ENCODE results near the gene SETX. TPM values are rescaled to one million over a fixed set of nuclear protein-coding genes. Genes with fewer than 3 reads are reported as not detected.

SETX gene
- polyA plus RNA-seq, 1 experiment, result 31.5 TPM

DNA sequence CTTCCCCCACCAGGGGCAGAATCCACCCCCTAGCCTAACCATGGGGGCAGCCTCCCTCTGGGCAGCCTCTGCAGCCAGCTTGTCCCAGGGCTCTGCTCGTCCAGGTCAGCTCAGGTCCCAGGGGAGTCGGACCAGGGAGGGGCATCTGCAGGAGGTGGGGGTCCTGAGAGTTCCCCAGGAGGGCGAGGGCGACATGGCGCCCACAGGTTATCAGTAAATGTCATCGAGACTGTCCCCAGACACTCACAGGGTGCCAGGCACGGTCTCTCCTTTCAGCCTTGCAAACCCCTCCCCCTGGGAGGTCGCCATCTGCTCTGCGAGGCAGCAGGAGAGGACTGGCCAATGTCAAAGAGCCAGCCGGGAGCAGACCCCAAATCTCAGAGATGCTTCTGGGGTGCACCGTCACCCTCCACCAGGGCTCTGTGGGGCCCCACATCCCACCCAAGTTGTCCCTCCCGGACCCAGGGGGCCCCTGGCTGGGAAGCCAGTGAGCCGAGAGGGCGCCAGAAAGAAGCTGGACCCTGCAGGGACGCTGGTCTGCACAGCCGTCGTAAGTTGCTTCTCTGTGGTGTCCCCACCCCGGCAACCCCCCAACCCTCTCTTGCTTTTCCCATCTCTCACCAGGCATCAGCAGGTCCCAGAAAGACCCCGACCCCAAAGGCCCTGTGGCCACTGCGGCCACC, 123.6 kb downstream of the SETX start:
- ChIA-PET CTCF (no interaction called here), POLR2A (no interaction called here)
- Histone ChIP-seq H3K27me3 (ENCODE audit: control insufficient read depth, insufficient read depth, low read length) (peaks cover 47% of the 10 kb centered on the region), H3K9me3 (ENCODE audit: control insufficient read depth, insufficient read depth, low read length) (no peaks in the 10 kb centered on the region), H3K27ac (ENCODE audit: low read depth, low read length) (no peak overlapping the region), H3K4me3 (ENCODE audit: low read depth, low read length) (no peak overlapping the region)
- TF ChIP-seq, protein P1, sequence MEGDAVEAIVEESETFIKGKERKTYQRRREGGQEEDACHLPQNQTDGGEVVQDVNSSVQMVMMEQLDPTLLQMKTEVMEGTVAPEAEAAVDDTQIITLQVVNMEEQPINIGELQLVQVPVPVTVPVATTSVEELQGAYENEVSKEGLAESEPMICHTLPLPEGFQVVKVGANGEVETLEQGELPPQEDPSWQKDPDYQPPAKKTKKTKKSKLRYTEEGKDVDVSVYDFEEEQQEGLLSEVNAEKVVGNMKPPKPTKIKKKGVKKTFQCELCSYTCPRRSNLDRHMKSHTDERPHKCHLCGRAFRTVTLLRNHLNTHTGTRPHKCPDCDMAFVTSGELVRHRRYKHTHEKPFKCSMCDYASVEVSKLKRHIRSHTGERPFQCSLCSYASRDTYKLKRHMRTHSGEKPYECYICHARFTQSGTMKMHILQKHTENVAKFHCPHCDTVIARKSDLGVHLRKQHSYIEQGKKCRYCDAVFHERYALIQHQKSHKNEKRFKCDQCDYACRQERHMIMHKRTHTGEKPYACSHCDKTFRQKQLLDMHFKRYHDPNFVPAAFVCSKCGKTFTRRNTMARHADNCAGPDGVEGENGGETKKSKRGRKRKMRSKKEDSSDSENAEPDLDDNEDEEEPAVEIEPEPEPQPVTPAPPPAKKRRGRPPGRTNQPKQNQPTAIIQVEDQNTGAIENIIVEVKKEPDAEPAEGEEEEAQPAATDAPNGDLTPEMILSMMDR (IDR thresholded peaks at IDR 0.05; ENCODE audit: low read depth, low read length), result no peak
- DNase-seq (ENCODE audit: low read depth, low spot score), result no peak

DNA sequence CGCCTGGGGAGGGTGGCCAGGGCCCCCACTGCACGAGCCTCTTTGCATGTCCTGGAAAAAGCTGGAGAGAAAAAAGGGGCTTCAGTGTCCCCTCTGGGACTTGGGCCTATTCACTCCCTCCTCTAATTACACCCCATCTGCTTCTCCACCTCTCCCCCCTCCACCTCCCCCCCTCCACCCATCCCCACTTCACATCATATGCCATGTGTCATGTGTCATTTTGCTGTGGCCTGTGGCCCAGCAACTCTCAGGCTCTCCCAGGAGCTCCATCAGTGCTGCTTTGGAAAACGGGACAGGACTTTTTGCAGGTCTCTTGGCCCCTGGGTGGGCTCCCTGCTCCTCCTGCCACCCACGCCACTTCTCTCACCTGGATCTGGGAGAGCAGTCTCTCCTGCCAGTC, 124.2 kb downstream of the SETX start:
- no peaks in the 10 kb centered on the region for H3K9me3 ChIP-seq (ENCODE audit: control insufficient read depth, insufficient read depth, low read length)
- TF ChIP-seq, protein P1 (IDR thresholded peaks at IDR 0.05; ENCODE audit: low read depth, low read length), result no peak

DNA sequence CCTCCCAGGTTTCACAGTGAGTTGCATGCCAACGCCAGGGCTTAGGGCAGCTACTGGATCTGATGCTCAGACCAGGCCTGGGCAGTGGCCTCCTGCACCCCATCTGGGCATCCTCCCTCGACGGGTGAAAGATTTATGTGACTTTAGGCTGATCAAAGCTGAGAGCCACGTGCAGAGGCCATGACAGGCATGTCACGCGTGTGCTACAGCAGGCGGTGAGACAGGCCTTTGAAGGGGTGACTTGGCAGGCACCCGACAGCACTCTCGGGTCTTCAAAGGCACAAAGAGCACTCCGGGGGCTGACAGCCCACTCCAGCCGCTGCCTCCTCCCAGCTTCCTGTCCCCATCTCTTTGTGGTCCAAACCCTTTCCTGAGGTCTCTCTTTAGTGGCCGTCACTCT, 126.7 kb downstream of the SETX start:
- H3K4me3 ChIP-seq (ENCODE audit: low read depth, low read length), result no peak overlapping the region
- TF ChIP-seq, protein P1 (IDR thresholded peaks at IDR 0.05; ENCODE audit: low read depth, low read length), result no peak
- no peak for DNase-seq (ENCODE audit: low read depth, low spot score)
- H3K9me3 ChIP-seq (ENCODE audit: control insufficient read depth, insufficient read depth, low read length), result no peaks in the 10 kb centered on the region
- POLR2A ChIA-PET, result no interaction called here
- no peak overlapping the region for H3K27ac ChIP-seq (ENCODE audit: low read depth, low read length)
- H3K27me3 ChIP-seq (ENCODE audit: control insufficient read depth, insufficient read depth, low read length), result peaks cover 37% of the 10 kb centered on the region
- CTCF ChIA-PET, result no interaction called here

More for the DNA sequence above, 124.2 kb downstream of the SETX start:
- ChIA-PET CTCF (no interaction called here), POLR2A (no interaction called here)
- H3K27me3 ChIP-seq (ENCODE audit: control insufficient read depth, insufficient read depth, low read length), result peaks cover 48% of the 10 kb centered on the region
- H3K27ac ChIP-seq (ENCODE audit: low read depth, low read length), result no peak overlapping the region
- H3K4me3 ChIP-seq (ENCODE audit: low read depth, low read length), result no peak overlapping the region
- no peak for DNase-seq (ENCODE audit: low read depth, low spot score)

DNA sequence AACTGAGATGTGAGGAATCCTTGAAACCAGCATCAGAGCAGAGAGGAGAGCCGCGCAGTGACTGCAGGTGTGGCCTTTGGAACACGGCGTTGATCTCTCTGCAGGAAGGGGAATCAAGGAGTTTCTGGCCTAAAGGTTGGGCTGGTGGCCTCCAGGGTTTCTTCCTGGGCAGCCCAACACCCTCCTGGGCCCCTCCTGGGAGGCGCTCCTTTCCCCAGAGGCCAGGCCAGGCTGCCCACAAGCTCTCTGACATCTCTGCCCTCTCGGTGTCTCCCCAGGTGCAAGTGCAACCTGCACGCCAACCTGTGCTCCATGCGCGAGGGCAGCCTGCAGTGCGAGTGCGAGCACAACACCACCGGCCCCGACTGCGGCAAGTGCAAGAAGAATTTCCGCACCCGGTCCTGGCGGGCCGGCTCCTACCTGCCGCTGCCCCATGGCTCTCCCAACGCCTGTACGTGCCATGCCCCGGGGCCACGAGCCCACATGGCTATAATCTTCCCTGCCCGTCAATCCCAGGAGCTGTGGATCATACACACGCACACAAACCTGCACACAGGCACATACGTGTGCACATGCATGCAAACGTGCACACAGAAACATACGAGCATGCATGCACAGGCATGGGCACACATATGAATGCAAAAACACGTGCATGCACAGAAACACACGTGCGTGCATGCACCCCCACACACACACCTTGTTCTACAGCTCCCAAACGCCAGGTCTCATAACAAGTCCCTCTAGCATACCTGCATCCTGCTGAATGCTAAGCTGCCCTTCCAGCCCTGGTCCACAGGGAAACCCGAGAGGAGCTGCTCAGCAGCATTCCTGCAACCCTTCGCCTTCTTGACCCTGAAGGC, 128.0 kb downstream of the SETX start:
- peaks cover 42% of the 10 kb centered on the region for H3K27me3 ChIP-seq (ENCODE audit: control insufficient read depth, insufficient read depth, low read length)
- CTCF ChIA-PET, result interaction anchor here (0.6 to 2.1 kb wide), 2 partner anchors 9 to 863 kb away, joined by 7 to 10 read pairs; no protein-coding TSS in a partner anchor
- POLR2A ChIA-PET, result no interaction called here

More for the DNA sequence above, 128.0 kb downstream of the SETX start:
- no peak overlapping the region for H3K4me3 ChIP-seq (ENCODE audit: low read depth, low read length)
- H3K27ac ChIP-seq (ENCODE audit: low read depth, low read length), result no peak overlapping the region
- H3K9me3 ChIP-seq (ENCODE audit: control insufficient read depth, insufficient read depth, low read length), result no peaks in the 10 kb centered on the region
- no peak for DNase-seq (ENCODE audit: low read depth, low spot score)
- TF ChIP-seq, protein P1 (IDR thresholded peaks at IDR 0.05; ENCODE audit: low read depth, low read length), result no peak

All from AG04450 (cell line).